K562 (cell line): Measurements from ENCODE around the gene ZNF224. TPM values are rescaled to one million over a fixed set of nuclear protein-coding genes. Genes with fewer than 3 reads are reported as not detected.

Source experiments
- ATAC-seq: fragments of 200-7000 bp; cut with Tn5 transposase; 3 replicates; pipeline ENCODE4 v1.9.1; 2020; ENCODE audit warnings: moderate library complexity
- BruUV-seq: library from RNA; stranded (reverse); fragments of 400-500 nt; replicated peaks from 2 replicates; lab custom pipeline; 2021; lab: Mats Ljungman, UMichigan
- CTCF ChIA-PET: fragments of 300-600 bp; formaldehyde crosslinking; extraction: SDS; loops from one replicate; lab custom pipeline; 2021; ENCODE audit warnings: low intra/inter-chr PET ratio; lab: Yijun Ruan, JAX
- POLR2A ChIA-PET: fragments of 300-600, 350-650 bp; sonication (Branson Sonifier 250); formaldehyde crosslinking; extraction: SDS; loops from one replicate; lab custom pipeline; 2021; ENCODE audit warnings: antibody characterized with exemption, inconsistent platforms; lab: Yijun Ruan, JAX
- DNase-seq, 4 experiments: peaks; one replicate each; pipeline versions ENCODE4 v3.0.0 to v3.0.0-alpha.2; 2011 to 2018; ENCODE audit warnings: low spot score in 3 of 4, mixed read lengths in 3 of 4; ENCODE audit errors: extremely low read depth in 1 of 4
- FAIRE-seq: peaks from 2 replicates; lab custom pipeline; 2011; peaks lifted over from hg19 to GRCh38; lab: Jason Lieb, UNC
- H2AFZ ChIP-seq: 2 replicates; pipeline ENCODE4 v1.6.0; 2011; ENCODE audit warnings: low read depth, low read length, control low read depth, inconsistent platforms
- H3K27ac ChIP-seq: fragments of 200-600 bp; 3 replicates; pipeline ENCODE4 v1.8.0; 2011; ENCODE audit warnings: low read depth, mild to moderate bottlenecking, control low read depth, inconsistent platforms, low read length, moderate library complexity, mixed read lengths; ENCODE audit errors: extremely low read depth
- H3K27me3 ChIP-seq, 2 experiments: fragments of 300-600 bp in 1 of 2; 2 replicates in 1 of 2; 3 replicates in 1 of 2; pipeline versions ENCODE4 v1.6.0 to v1.8.0; 2011; ENCODE audit warnings: inconsistent platforms in 2 of 2, low read length in 2 of 2, mild to moderate bottlenecking in 1 of 2, mixed read lengths in 1 of 2, moderate library complexity in 1 of 2; ENCODE audit not compliant: control insufficient read depth in 2 of 2, insufficient read depth in 2 of 2
- H3K36me3 ChIP-seq: fragments of 300-600 bp; 3 replicates; pipeline ENCODE4 v1.8.0; 2011; ENCODE audit warnings: mild to moderate bottlenecking, low read length, inconsistent platforms; ENCODE audit not compliant: control insufficient read depth, insufficient read depth
- H3K4me1 ChIP-seq, 2 experiments: fragments of 200-600 bp in 1 of 2; replicated peaks in 1 of 2; 2 replicates in 1 of 2; 3 replicates in 1 of 2; pipeline versions ENCODE4 v1.5.1 to v1.8.0; 2011; ENCODE audit warnings: inconsistent platforms in 2 of 2, low read length in 2 of 2, mild to moderate bottlenecking in 1 of 2, mixed read lengths in 1 of 2, moderate library complexity in 1 of 2; ENCODE audit not compliant: control insufficient read depth in 2 of 2, insufficient read depth in 2 of 2
- H3K4me2 ChIP-seq: 2 replicates; pipeline ENCODE4 v1.6.1; 2011; ENCODE audit warnings: low read length, control low read depth, inconsistent platforms, mixed read lengths; ENCODE audit not compliant: insufficient read depth
- H3K4me3 ChIP-seq: fragments of 200-600 bp; sonication (generic), shearing (Covaris generic); 2 replicates; pipeline ENCODE4 v1.5.1; 2016; ENCODE audit warnings: control low read depth, inconsistent platforms
- H3K79me2 ChIP-seq: fragments of 200-600 bp; 3 replicates; pipeline ENCODE4 v1.8.0; 2011; ENCODE audit warnings: low read length, inconsistent platforms; ENCODE audit not compliant: control insufficient read depth, insufficient read depth
- H3K9ac ChIP-seq, 2 experiments: 2 replicates each; pipeline versions ENCODE4 v1.6.0 to v1.6.1; 2011; ENCODE audit warnings: low read depth in 2 of 2, low read length in 2 of 2, control low read depth in 1 of 2, inconsistent platforms in 1 of 2, mild to moderate bottlenecking in 1 of 2, mixed read lengths in 1 of 2; ENCODE audit not compliant: insufficient read depth in 1 of 2
- H3K9me1 ChIP-seq: one replicate; pipeline ENCODE4 v1.6.0; 2011; ENCODE audit warnings: inconsistent platforms, mild to moderate bottlenecking, low read length, moderate library complexity; ENCODE audit not compliant: control insufficient read depth, insufficient read depth
- H3K9me3 ChIP-seq: replicated peaks from 2 replicates; pipeline ENCODE4 v1.5.1; 2011; ENCODE audit warnings: low read depth, low read length, inconsistent platforms; ENCODE audit not compliant: control insufficient read depth, insufficient read depth
- H4K20me1 ChIP-seq: replicated peaks from 2 replicates; pipeline ENCODE4 v1.6.1; 2011; ENCODE audit warnings: low read length, inconsistent platforms, mixed read lengths; ENCODE audit not compliant: control insufficient read depth, insufficient read depth
- BCOR ChIP-seq: fragments of 450-650 bp; IDR thresholded peaks from 2 replicates; pipeline ENCODE4 v1.6.1; 2016
- CXXC5 ChIP-seq: fragments of 250-450 bp; sonication (Bioruptor Pico); IDR thresholded peaks from 2 replicates; pipeline ENCODE4 v1.8.0; 2022; ENCODE audit warnings: inconsistent platforms, mild to moderate bottlenecking, moderate library complexity
- ESRRA ChIP-seq: fragments of 450-650 bp; IDR thresholded peaks from 2 replicates; pipeline ENCODE4 v1.6.1; 2014; ENCODE audit warnings: low read depth, mild to moderate bottlenecking, moderate library complexity, borderline replicate concordance
- FOXK1 ChIP-seq: sonication (generic); formaldehyde crosslinking; IDR thresholded peaks from 2 replicates; pipeline ENCODE4 v1.8.0; 2022; ENCODE audit warnings: missing genetic modification reagents, mild to moderate bottlenecking, borderline replicate concordance
- PTBP1 ChIP-seq: fragments of 200-400 bp; formaldehyde crosslinking; IDR thresholded peaks from 2 replicates; pipeline ENCODE4 v1.6.1; 2017; ENCODE audit warnings: low read depth, low read length
- PTTG1 ChIP-seq: fragments of 450-650 bp; IDR thresholded peaks from 2 replicates; pipeline ENCODE4 v1.6.1; 2016; ENCODE audit warnings: low read depth, mild to moderate bottlenecking, missing genetic modification characterization, missing compliant biosample characterization
- SP1 ChIP-seq: sonication (generic); formaldehyde crosslinking; IDR thresholded peaks from 2 replicates; pipeline ENCODE4 v1.8.1; 2022; ENCODE audit warnings: mild to moderate bottlenecking, missing genetic modification reagents
- WGBS: fragments of 100-300 bp; shearing (Covaris generic); methylation state at CpG from one replicate; pipeline ENCODE4 v1.1.6; 2016; ENCODE audit warnings: low coverage, mixed read lengths; ENCODE audit not compliant: insufficient coverage; ENCODE audit errors: missing lambda C conversion rate; 5-methylcytosine and 5-hydroxymethylcytosine counted together
- in situ Hi-C: fragments of 300-500 bp; cut with MboI; formaldehyde crosslinking; loops from 4 replicates; pipeline ENCODE4 v1.15.0; 2018; ENCODE audit warnings: inconsistent platforms, mixed read lengths
- intact Hi-C: fragments of 100-400 bp; cut with micrococcal nuclease; formaldehyde crosslinking; loops from 2 replicates; pipeline ENCODE4 v1.14.2; 2022
- polyA plus RNA-seq, 8 experiments: library from polyadenylated mRNA; depleted of rRNA in 4 of 8; stranded (reverse) in 5 of 8; unstranded in 3 of 8; fragments of >200 nt; fragmentation: Nextera tagmentation in 2 of 8; fragmentation: Illumina TruSeq in 1 of 8; extraction: Ambion mirVana in 2 of 8; extraction: Trizol in 1 of 8; gene quantifications; 2 replicates each; pipeline versions ENCODE4 v1.2.1 to v1.2.3, GENCODE V29; 2011 to 2014; ENCODE audit warnings: inconsistent platforms in 1 of 8, missing spikeins in 1 of 8
- total RNA-seq, 7 experiments: library from RNA; depleted of rRNA in 6 of 7; stranded (reverse); fragments of >200 nt in 6 of 7; fragmentation: Illumina TruSeq in 2 of 7; extraction: Trizol in 2 of 7; gene quantifications; 2 replicates each; pipeline versions ENCODE4 v1.2.1 to v1.2.3, GENCODE V29; 2011 to 2021; ENCODE audit warnings: low replicate concordance in 1 of 7
- TF ChIP-seq, protein P1 (sequence below): IDR thresholded peaks from 2 replicates; pipeline ENCODE4 v1.6.1; 2011; ENCODE audit warnings: borderline replicate concordance, low read depth, mild to moderate bottlenecking, moderate library complexity, low read length; ENCODE audit not compliant: insufficient read depth, poor library complexity, severe bottlenecking
- TF ChIP-seq, protein P2 (sequence below): fragments of 450-650 bp; IDR thresholded peaks from 2 replicates; pipeline ENCODE4 v1.6.1; 2018; ENCODE audit not compliant: partially characterized antibody
- TF ChIP-seq, protein P3 (sequence below), 3 experiments: fragments of 200-800 bp in 1 of 3; fragments of 250-450 bp in 1 of 3; fragments of 450-650 bp in 1 of 3; sonication (Bioruptor Pico) in 1 of 3; sonication (Bioruptor generic) in 1 of 3; formaldehyde crosslinking in 1 of 3; IDR thresholded peaks; 2 replicates each; pipeline versions ENCODE4 v1.6.1 to v1.8.0; 2016 to 2022; ENCODE audit warnings: mild to moderate bottlenecking in 2 of 3, missing genetic modification characterization in 2 of 3, missing compliant biosample characterization in 1 of 3, moderate library complexity in 1 of 3

Gene ZNF224
- total and polyA plus RNA-seq, 9 of the 15 experiments (the other 6 are each of a cell fraction or from before 2014, with no cell fraction given) = 4.4 to 15.6 (median 10.0) TPM

DNA sequence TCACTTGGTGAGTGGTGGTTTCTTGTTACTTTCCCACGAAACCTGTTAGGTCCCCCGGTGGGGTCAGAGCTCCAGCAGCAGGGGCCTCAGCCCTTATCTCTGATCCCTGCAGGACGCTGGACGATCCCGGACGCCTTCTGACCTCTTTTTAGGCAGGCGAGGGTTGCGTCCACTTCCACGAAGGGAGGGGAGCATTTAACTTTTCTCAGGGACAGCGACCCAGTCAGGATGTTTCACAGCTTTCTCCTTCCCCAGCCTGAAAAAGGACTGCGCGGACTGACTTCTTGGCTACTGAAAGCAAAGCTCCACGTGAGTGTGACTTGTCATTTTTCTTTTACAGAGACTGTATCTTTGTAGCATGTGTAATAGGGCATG, 47.9 kb downstream of the ZNF224 start:
- CTCF ChIA-PET = interaction anchor here (0.6 kb wide), 1 partner anchor 9 kb away, joined by 4 read pairs; no protein-coding TSS in a partner anchor
- Histone ChIP-seq H3K9me1 (no peaks in the 10 kb centered on the region), H3K79me2 (no peaks in the 10 kb centered on the region), H3K27me3 (no peaks in the 10 kb centered on the region), H3K9me3 (peaks cover 6% of the 10 kb centered on the region), H3K27ac (peak overlapping the region; percentile 50; the same call in 1 of the 3 replicates), H3K4me3 (peak overlapping the region; percentile 53), H3K36me3 (no peaks in the 10 kb centered on the region), H3K9ac (peak overlapping the region; percentile 59 to 62; a peak in 3 of 4 replicates), H2AFZ (peak overlapping the region; percentile 94), H3K4me1 (peaks cover 2 to 5% of the 10 kb centered on the region in 2 experiments; a peak in 2 of 5 replicates), H4K20me1 (no peaks in the 10 kb centered on the region), H3K4me2 (peak overlapping the region; percentile 89)
- POLR2A ChIA-PET = no interaction called here
- peak; percentile 13 to 26 (median 18) for DNase-seq
- whole genome bisulfite sequencing = 6% methylated on average over 13 of the region's 13 CpGs
- peak; percentile 60 for ATAC-seq
- intact Hi-C loops (no loop called here), in situ Hi-C loops (no loop called here)
- BruUV-seq = no TSS peak
- no peak for FAIRE-seq
- TF ChIP-seq, protein P1, sequence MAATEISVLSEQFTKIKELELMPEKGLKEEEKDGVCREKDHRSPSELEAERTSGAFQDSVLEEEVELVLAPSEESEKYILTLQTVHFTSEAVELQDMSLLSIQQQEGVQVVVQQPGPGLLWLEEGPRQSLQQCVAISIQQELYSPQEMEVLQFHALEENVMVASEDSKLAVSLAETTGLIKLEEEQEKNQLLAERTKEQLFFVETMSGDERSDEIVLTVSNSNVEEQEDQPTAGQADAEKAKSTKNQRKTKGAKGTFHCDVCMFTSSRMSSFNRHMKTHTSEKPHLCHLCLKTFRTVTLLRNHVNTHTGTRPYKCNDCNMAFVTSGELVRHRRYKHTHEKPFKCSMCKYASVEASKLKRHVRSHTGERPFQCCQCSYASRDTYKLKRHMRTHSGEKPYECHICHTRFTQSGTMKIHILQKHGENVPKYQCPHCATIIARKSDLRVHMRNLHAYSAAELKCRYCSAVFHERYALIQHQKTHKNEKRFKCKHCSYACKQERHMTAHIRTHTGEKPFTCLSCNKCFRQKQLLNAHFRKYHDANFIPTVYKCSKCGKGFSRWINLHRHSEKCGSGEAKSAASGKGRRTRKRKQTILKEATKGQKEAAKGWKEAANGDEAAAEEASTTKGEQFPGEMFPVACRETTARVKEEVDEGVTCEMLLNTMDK = no peak
- no peak for TF ChIP-seq PTTG1 (tag)
- peak; percentile 1 for TF ChIP-seq BCOR
- TF ChIP-seq, protein P2, sequence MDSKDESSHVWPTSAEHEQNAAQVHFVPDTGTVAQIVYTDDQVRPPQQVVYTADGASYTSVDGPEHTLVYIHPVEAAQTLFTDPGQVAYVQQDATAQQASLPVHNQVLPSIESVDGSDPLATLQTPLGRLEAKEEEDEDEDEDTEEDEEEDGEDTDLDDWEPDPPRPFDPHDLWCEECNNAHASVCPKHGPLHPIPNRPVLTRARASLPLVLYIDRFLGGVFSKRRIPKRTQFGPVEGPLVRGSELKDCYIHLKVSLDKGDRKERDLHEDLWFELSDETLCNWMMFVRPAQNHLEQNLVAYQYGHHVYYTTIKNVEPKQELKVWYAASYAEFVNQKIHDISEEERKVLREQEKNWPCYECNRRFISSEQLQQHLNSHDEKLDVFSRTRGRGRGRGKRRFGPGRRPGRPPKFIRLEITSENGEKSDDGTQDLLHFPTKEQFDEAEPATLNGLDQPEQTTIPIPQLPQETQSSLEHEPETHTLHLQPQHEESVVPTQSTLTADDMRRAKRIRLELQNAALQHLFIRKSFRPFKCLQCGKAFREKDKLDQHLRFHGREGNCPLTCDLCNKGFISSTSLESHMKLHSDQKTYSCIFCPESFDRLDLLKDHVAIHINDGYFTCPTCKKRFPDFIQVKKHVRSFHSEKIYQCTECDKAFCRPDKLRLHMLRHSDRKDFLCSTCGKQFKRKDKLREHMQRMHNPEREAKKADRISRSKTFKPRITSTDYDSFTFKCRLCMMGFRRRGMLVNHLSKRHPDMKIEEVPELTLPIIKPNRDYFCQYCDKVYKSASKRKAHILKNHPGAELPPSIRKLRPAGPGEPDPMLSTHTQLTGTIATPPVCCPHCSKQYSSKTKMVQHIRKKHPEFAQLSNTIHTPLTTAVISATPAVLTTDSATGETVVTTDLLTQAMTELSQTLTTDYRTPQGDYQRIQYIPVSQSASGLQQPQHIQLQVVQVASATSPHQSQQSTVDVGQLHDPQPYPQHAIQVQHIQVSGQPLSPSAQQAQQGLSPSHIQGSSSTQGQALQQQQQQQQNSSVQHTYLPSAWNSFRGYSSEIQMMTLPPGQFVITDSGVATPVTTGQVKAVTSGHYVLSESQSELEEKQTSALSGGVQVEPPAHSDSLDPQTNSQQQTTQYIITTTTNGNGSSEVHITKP = peak; percentile 6
- no peak for TF ChIP-seq PTBP1
- TF ChIP-seq FOXK1 (CRISPR knock-in tag) = no peak
- TF ChIP-seq SP1 (CRISPR knock-in tag) = no peak
- TF ChIP-seq, protein P3, sequence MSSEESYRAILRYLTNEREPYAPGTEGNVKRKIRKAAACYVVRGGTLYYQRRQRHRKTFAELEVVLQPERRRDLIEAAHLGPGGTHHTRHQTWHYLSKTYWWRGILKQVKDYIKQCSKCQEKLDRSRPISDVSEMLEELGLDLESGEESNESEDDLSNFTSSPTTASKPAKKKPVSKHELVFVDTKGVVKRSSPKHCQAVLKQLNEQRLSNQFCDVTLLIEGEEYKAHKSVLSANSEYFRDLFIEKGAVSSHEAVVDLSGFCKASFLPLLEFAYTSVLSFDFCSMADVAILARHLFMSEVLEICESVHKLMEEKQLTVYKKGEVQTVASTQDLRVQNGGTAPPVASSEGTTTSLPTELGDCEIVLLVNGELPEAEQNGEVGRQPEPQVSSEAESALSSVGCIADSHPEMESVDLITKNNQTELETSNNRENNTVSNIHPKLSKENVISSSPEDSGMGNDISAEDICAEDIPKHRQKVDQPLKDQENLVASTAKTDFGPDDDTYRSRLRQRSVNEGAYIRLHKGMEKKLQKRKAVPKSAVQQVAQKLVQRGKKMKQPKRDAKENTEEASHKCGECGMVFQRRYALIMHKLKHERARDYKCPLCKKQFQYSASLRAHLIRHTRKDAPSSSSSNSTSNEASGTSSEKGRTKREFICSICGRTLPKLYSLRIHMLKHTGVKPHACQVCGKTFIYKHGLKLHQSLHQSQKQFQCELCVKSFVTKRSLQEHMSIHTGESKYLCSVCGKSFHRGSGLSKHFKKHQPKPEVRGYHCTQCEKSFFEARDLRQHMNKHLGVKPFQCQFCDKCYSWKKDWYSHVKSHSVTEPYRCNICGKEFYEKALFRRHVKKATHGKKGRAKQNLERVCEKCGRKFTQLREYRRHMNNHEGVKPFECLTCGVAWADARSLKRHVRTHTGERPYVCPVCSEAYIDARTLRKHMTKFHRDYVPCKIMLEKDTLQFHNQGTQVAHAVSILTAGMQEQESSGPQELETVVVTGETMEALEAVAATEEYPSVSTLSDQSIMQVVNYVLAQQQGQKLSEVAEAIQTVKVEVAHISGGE (CRISPR knock-in tag; IDR thresholded peaks at IDR 0.05) = 0 out of 6 replicates have a peak, but pooled peaks of 1 of the 3 experiments have one; percentile 20
- TF ChIP-seq ESRRA = no peak
- peak; percentile 12; the same call in 1 of the 2 replicates for TF ChIP-seq CXXC5 (CRISPR knock-in tag)
